ENCODE results near the gene MEGF11. TPM values are rescaled to one million over a fixed set of nuclear protein-coding genes. Genes with fewer than 3 reads are reported as not detected.

Gene MEGF11
- total and polyA plus RNA-seq, 4 donors = 6.2 to 20.3 (median 14.0) TPM

- DNase-seq (ENCODE audit: low read depth in 4 of 6, low spot score in 6 of 6) = no peak
- H3K36me3 ChIP-seq (ENCODE audit: control insufficient read depth, insufficient read depth, low read length) = no peaks in the 10 kb centered on the region
- H3K27me3 ChIP-seq (ENCODE audit: control insufficient read depth, insufficient read depth, low read length) = no peaks in the 10 kb centered on the region
- H3K4me3 ChIP-seq (ENCODE audit: low read depth, low read length) = no peak overlapping the region
- H3K4me1 ChIP-seq (ENCODE audit: control insufficient read depth, insufficient read depth, low read length) = peaks cover 15% of the 10 kb centered on the region
- H3K27ac ChIP-seq (ENCODE audit: low read depth, low read length) = no peak overlapping the region
- 91% methylated on average over 5 of the region's 5 CpGs for WGBS (ENCODE audit: insufficient coverage)
- H3K9me3 ChIP-seq (ENCODE audit: control insufficient read depth, insufficient read depth, low read length) = no peaks in the 10 kb centered on the region
These were observed 223.9 kb downstream of the MEGF11 start for GRCh38 chr15:66029650-66030049.

- no peak overlapping the region for H3K27ac ChIP-seq (ENCODE audit: low read depth, low read length)
- no peaks in the 10 kb centered on the region for H3K27me3 ChIP-seq (ENCODE audit: control insufficient read depth, insufficient read depth, low read length)
- H3K4me3 ChIP-seq (ENCODE audit: low read depth, low read length) = no peak overlapping the region
- DNase-seq (ENCODE audit: low read depth in 4 of 6, low spot score in 6 of 6) = no peak
- no peaks in the 10 kb centered on the region for H3K36me3 ChIP-seq (ENCODE audit: control insufficient read depth, insufficient read depth, low read length)
- WGBS (ENCODE audit: insufficient coverage) = 59% methylated on average over 5 of the region's 5 CpGs
- no peaks in the 10 kb centered on the region for H3K9me3 ChIP-seq (ENCODE audit: control insufficient read depth, insufficient read depth, low read length)
- peaks cover 38% of the 10 kb centered on the region for H3K4me1 ChIP-seq (ENCODE audit: control insufficient read depth, insufficient read depth, low read length)
These were observed 226.2 kb downstream of the MEGF11 start for GRCh38 chr15:66027268-66027805.

GRCh38 chr15:66025972-66026371 is 227.6 kb downstream of the MEGF11 start:
- Histone ChIP-seq H3K27me3 (ENCODE audit: control insufficient read depth, insufficient read depth, low read length) (no peaks in the 10 kb centered on the region), H3K4me1 (ENCODE audit: control insufficient read depth, insufficient read depth, low read length) (peaks cover 51% of the 10 kb centered on the region), H3K9me3 (ENCODE audit: control insufficient read depth, insufficient read depth, low read length) (no peaks in the 10 kb centered on the region), H3K4me3 (ENCODE audit: low read depth, low read length) (no peak overlapping the region), H3K36me3 (ENCODE audit: control insufficient read depth, insufficient read depth, low read length) (no peaks in the 10 kb centered on the region), H3K27ac (ENCODE audit: low read depth, low read length) (no peak overlapping the region)
- DNase-seq (ENCODE audit: low read depth in 4 of 6, low spot score in 6 of 6) = no peak
- WGBS (ENCODE audit: insufficient coverage) = 59% methylated on average over 5 of the region's 7 CpGs

GRCh38 chr15:66025015-66025452 is 228.5 kb downstream of the MEGF11 start:
- peak; percentile 53 to 94 (median 78) for DNase-seq (ENCODE audit: low read depth in 4 of 6, low spot score in 6 of 6)
- no peak overlapping the region for H3K27ac ChIP-seq (ENCODE audit: low read depth, low read length)
- H3K4me3 ChIP-seq (ENCODE audit: low read depth, low read length) = no peak overlapping the region
- H3K9me3 ChIP-seq (ENCODE audit: control insufficient read depth, insufficient read depth, low read length) = no peaks in the 10 kb centered on the region
- WGBS (ENCODE audit: insufficient coverage) = 7% methylated on average over 3 of the region's 4 CpGs
- no peaks in the 10 kb centered on the region for H3K36me3 ChIP-seq (ENCODE audit: control insufficient read depth, insufficient read depth, low read length)
- peaks cover 53% of the 10 kb centered on the region for H3K4me1 ChIP-seq (ENCODE audit: control insufficient read depth, insufficient read depth, low read length)
- H3K27me3 ChIP-seq (ENCODE audit: control insufficient read depth, insufficient read depth, low read length) = no peaks in the 10 kb centered on the region

- H3K27ac ChIP-seq (ENCODE audit: low read depth, low read length) = peak overlapping the region; percentile 75
- DNase-seq (ENCODE audit: low read depth in 4 of 6, low spot score in 6 of 6) = no peak
- H3K9me3 ChIP-seq (ENCODE audit: control insufficient read depth, insufficient read depth, low read length) = no peaks in the 10 kb centered on the region
- H3K4me1 ChIP-seq (ENCODE audit: control insufficient read depth, insufficient read depth, low read length) = peaks cover 61% of the 10 kb centered on the region
- WGBS (ENCODE audit: insufficient coverage) = 96% methylated on average over 4 of the region's 4 CpGs
- no peak overlapping the region for H3K4me3 ChIP-seq (ENCODE audit: low read depth, low read length)
- H3K27me3 ChIP-seq (ENCODE audit: control insufficient read depth, insufficient read depth, low read length) = no peaks in the 10 kb centered on the region
- no peaks in the 10 kb centered on the region for H3K36me3 ChIP-seq (ENCODE audit: control insufficient read depth, insufficient read depth, low read length)
These were observed 229.4 kb downstream of the MEGF11 start for GRCh38 chr15:66024116-66024515.

- no peaks in the 10 kb centered on the region for H3K36me3 ChIP-seq (ENCODE audit: control insufficient read depth, insufficient read depth, low read length)
- peaks cover 68% of the 10 kb centered on the region for H3K4me1 ChIP-seq (ENCODE audit: control insufficient read depth, insufficient read depth, low read length)
- no peaks in the 10 kb centered on the region for H3K9me3 ChIP-seq (ENCODE audit: control insufficient read depth, insufficient read depth, low read length)
- no peaks in the 10 kb centered on the region for H3K27me3 ChIP-seq (ENCODE audit: control insufficient read depth, insufficient read depth, low read length)
- no peak overlapping the region for H3K4me3 ChIP-seq (ENCODE audit: low read depth, low read length)
- WGBS (ENCODE audit: insufficient coverage) = 18% methylated on average over 6 of the region's 6 CpGs
- H3K27ac ChIP-seq (ENCODE audit: low read depth, low read length) = peak overlapping the region; percentile 75
- DNase-seq (ENCODE audit: low read depth in 4 of 6, low spot score in 6 of 6) = peak; percentile 64 to 93 (median 84)
These were observed 230.1 kb downstream of the MEGF11 start for GRCh38 chr15:66023311-66023972.

- peaks cover 81% of the 10 kb centered on the region for H3K4me1 ChIP-seq (ENCODE audit: control insufficient read depth, insufficient read depth, low read length)
- no peaks in the 10 kb centered on the region for H3K36me3 ChIP-seq (ENCODE audit: control insufficient read depth, insufficient read depth, low read length)
- 88% methylated on average over 2 of the region's 3 CpGs for WGBS (ENCODE audit: insufficient coverage)
- H3K9me3 ChIP-seq (ENCODE audit: control insufficient read depth, insufficient read depth, low read length) = no peaks in the 10 kb centered on the region
- no peak overlapping the region for H3K4me3 ChIP-seq (ENCODE audit: low read depth, low read length)
- no peak overlapping the region for H3K27ac ChIP-seq (ENCODE audit: low read depth, low read length)
- H3K27me3 ChIP-seq (ENCODE audit: control insufficient read depth, insufficient read depth, low read length) = no peaks in the 10 kb centered on the region
- no peak for DNase-seq (ENCODE audit: low read depth in 4 of 6, low spot score in 6 of 6)
These were observed 231.4 kb downstream of the MEGF11 start for GRCh38 chr15:66022163-66022525.

GRCh38 chr15:66021496-66022162 is 231.9 kb downstream of the MEGF11 start:
- H3K36me3 ChIP-seq (ENCODE audit: control insufficient read depth, insufficient read depth, low read length) = no peaks in the 10 kb centered on the region
- no peaks in the 10 kb centered on the region for H3K9me3 ChIP-seq (ENCODE audit: control insufficient read depth, insufficient read depth, low read length)
- DNase-seq (ENCODE audit: low read depth in 4 of 6, low spot score in 6 of 6) = peak in 2 of 6 donors; percentile 32 to 68
- no peak overlapping the region for H3K27ac ChIP-seq (ENCODE audit: low read depth, low read length)
- peaks cover 86% of the 10 kb centered on the region for H3K4me1 ChIP-seq (ENCODE audit: control insufficient read depth, insufficient read depth, low read length)
- H3K27me3 ChIP-seq (ENCODE audit: control insufficient read depth, insufficient read depth, low read length) = no peaks in the 10 kb centered on the region
- no peak overlapping the region for H3K4me3 ChIP-seq (ENCODE audit: low read depth, low read length)
- WGBS (ENCODE audit: insufficient coverage) = 50% methylated on average over 7 of the region's 7 CpGs

- peaks cover 73% of the 10 kb centered on the region for H3K4me1 ChIP-seq (ENCODE audit: control insufficient read depth, insufficient read depth, low read length)
- no peak overlapping the region for H3K27ac ChIP-seq (ENCODE audit: low read depth, low read length)
- no peaks in the 10 kb centered on the region for H3K36me3 ChIP-seq (ENCODE audit: control insufficient read depth, insufficient read depth, low read length)
- 89% methylated on average over 2 of the region's 10 CpGs for WGBS (ENCODE audit: insufficient coverage)
- no peaks in the 10 kb centered on the region for H3K27me3 ChIP-seq (ENCODE audit: control insufficient read depth, insufficient read depth, low read length)
- DNase-seq (ENCODE audit: low read depth in 4 of 6, low spot score in 6 of 6) = no peak
- no peak overlapping the region for H3K4me3 ChIP-seq (ENCODE audit: low read depth, low read length)
- H3K9me3 ChIP-seq (ENCODE audit: control insufficient read depth, insufficient read depth, low read length) = no peaks in the 10 kb centered on the region
These were observed 233.6 kb downstream of the MEGF11 start for GRCh38 chr15:66019826-66020398.
